HepG2 (cell line): ENCODE results near the gene BCLAF1. TPM values are rescaled to one million over a fixed set of nuclear protein-coding genes. Genes with fewer than 3 reads are reported as not detected.

ENCODE experiments used
- BCL6 ChIP-seq: IDR thresholded peaks from 2 replicates; pipeline ENCODE4 v1.6.1; 2016; ENCODE audit warnings: missing genetic modification reagents, missing compliant biosample characterization
- BHLHE40 ChIP-seq: IDR thresholded peaks from 2 replicates; pipeline ENCODE4 v1.6.1; 2011; ENCODE audit warnings: low read length, improper control_type of control experiment
- EHMT2 ChIP-seq: fragments of 200-600 bp; sonication (generic); IDR thresholded peaks from 2 replicates; pipeline ENCODE4 v1.7.0; 2017; ENCODE audit warnings: antibody characterized with exemption, low read depth, low read length, borderline replicate concordance
- GTF2F1 ChIP-seq: fragments of 150-350 bp; IDR thresholded peaks from 2 replicates; pipeline ENCODE4 v1.6.1; 2014; ENCODE audit warnings: low read length
- MIER3 ChIP-seq: IDR thresholded peaks from 2 replicates; pipeline ENCODE4 v1.6.1; 2016; ENCODE audit warnings: missing compliant biosample characterization, borderline replicate concordance
- NFE2 ChIP-seq: sonication (generic); formaldehyde crosslinking; IDR thresholded peaks from 2 replicates; pipeline ENCODE4 v1.4.0; 2020; ENCODE audit warnings: missing genetic modification reagents
- RFX5 ChIP-seq: IDR thresholded peaks from 2 replicates; pipeline ENCODE4 v1.6.1; 2011; ENCODE audit warnings: low read depth, low read length, improper control_type of control experiment
- SP1 ChIP-seq, 2 experiments: fragments of 450-650 bp in 1 of 2; sonication (generic) in 1 of 2; formaldehyde crosslinking in 1 of 2; IDR thresholded peaks; 2 replicates each; pipeline versions ENCODE4 v1.4.0 to v1.6.1; 2016 to 2020; ENCODE audit warnings: missing genetic modification reagents in 1 of 2
- SRSF9 ChIP-seq: fragments of 200-400 bp; formaldehyde crosslinking; IDR thresholded peaks from 2 replicates; pipeline ENCODE4 v1.6.1; 2018; ENCODE audit warnings: borderline replicate concordance, mild to moderate bottlenecking, low read depth, low read length; ENCODE audit not compliant: insufficient read depth, poor library complexity, severe bottlenecking
- TFDP1 ChIP-seq: IDR thresholded peaks from 2 replicates; pipeline ENCODE4 v1.6.1; 2016; ENCODE audit warnings: missing compliant biosample characterization, missing genetic modification reagents, borderline replicate concordance
- ZFX ChIP-seq: sonication (generic); formaldehyde crosslinking; IDR thresholded peaks from 2 replicates; pipeline ENCODE4 v1.4.0; 2020; ENCODE audit warnings: mild to moderate bottlenecking, low read depth, missing genetic modification reagents, moderate library complexity
- ZNF136 ChIP-seq: sonication (generic); formaldehyde crosslinking; IDR thresholded peaks from 2 replicates; pipeline ENCODE4 v1.8.1; 2022; ENCODE audit warnings: low read depth, mild to moderate bottlenecking, moderate library complexity, missing genetic modification reagents
- ZNF484 ChIP-seq: sonication (generic); formaldehyde crosslinking; IDR thresholded peaks from 2 replicates; pipeline ENCODE4 v1.5.1; 2020; ENCODE audit warnings: mild to moderate bottlenecking, low read depth, missing genetic modification reagents, borderline replicate concordance
- ZNF556 ChIP-seq: sonication (generic); formaldehyde crosslinking; IDR thresholded peaks from 2 replicates; pipeline ENCODE4 v1.4.0; 2020; ENCODE audit warnings: mild to moderate bottlenecking, missing genetic modification reagents, borderline replicate concordance
- ZNF605 ChIP-seq: sonication (generic); formaldehyde crosslinking; IDR thresholded peaks from 2 replicates; pipeline ENCODE4 v1.8.0; 2022; ENCODE audit warnings: mild to moderate bottlenecking, missing genetic modification reagents
- ZNF7 ChIP-seq: IDR thresholded peaks from 2 replicates; pipeline ENCODE4 v1.6.1; 2016; ENCODE audit warnings: missing biosample characterization, missing genetic modification reagents
- ZNF720 ChIP-seq: sonication (generic); formaldehyde crosslinking; IDR thresholded peaks from 2 replicates; pipeline ENCODE4 v1.4.0; 2020; ENCODE audit warnings: missing genetic modification reagents
- ZNF749 ChIP-seq: sonication (generic); formaldehyde crosslinking; IDR thresholded peaks from 2 replicates; pipeline ENCODE4 v1.8.0; 2022; ENCODE audit warnings: mild to moderate bottlenecking, missing genetic modification reagents, moderate library complexity, borderline replicate concordance
- ZSCAN12 ChIP-seq: sonication (generic); formaldehyde crosslinking; IDR thresholded peaks from 2 replicates; pipeline ENCODE4 v1.9.0; 2021; ENCODE audit warnings: mild to moderate bottlenecking, missing genetic modification reagents
- ZSCAN21 ChIP-seq: sonication (generic); formaldehyde crosslinking; IDR thresholded peaks from 2 replicates; pipeline ENCODE4 v1.8.0; 2022; ENCODE audit warnings: mild to moderate bottlenecking, missing genetic modification reagents, moderate library complexity, borderline replicate concordance
- polyA plus RNA-seq, 8 experiments: library from polyadenylated mRNA; depleted of rRNA in 3 of 8; stranded (reverse) in 7 of 8; unstranded in 1 of 8; fragments of >200 nt; fragmentation: Illumina TruSeq in 4 of 8; extraction: Trizol in 4 of 8; gene quantifications; 2 replicates each; pipeline versions ENCODE4 v1.2.1 to v1.2.3, GENCODE V29; 2011 to 2016; ENCODE audit warnings: low read depth in 4 of 8, missing spikeins in 1 of 8, mixed read lengths in 1 of 8; ENCODE audit not compliant: insufficient read depth in 1 of 8
- total RNA-seq, 5 experiments: library from RNA; depleted of rRNA; stranded (reverse); fragments of >200 nt; fragmentation: Illumina TruSeq; extraction: Trizol; gene quantifications; 2 replicates each; pipeline ENCODE4 v1.2.3, GENCODE V29; 2016; ENCODE audit warnings: low read depth in 1 of 5
- TF ChIP-seq, protein P1 (sequence below): sonication (generic); formaldehyde crosslinking; IDR thresholded peaks from 2 replicates; pipeline ENCODE4 v1.4.0; 2020; ENCODE audit warnings: missing genetic modification reagents
- TF ChIP-seq, protein P2 (sequence below): sonication (generic); formaldehyde crosslinking; IDR thresholded peaks from 2 replicates; pipeline ENCODE4 v1.5.0; 2020; ENCODE audit warnings: mild to moderate bottlenecking, missing genetic modification reagents

The BCLAF1 gene
- total and polyA plus RNA-seq, 2 of the 13 experiments (the other 11 are each of a cell fraction or from before 2014, with no cell fraction given): 55.3 to 292 TPM

DNA sequence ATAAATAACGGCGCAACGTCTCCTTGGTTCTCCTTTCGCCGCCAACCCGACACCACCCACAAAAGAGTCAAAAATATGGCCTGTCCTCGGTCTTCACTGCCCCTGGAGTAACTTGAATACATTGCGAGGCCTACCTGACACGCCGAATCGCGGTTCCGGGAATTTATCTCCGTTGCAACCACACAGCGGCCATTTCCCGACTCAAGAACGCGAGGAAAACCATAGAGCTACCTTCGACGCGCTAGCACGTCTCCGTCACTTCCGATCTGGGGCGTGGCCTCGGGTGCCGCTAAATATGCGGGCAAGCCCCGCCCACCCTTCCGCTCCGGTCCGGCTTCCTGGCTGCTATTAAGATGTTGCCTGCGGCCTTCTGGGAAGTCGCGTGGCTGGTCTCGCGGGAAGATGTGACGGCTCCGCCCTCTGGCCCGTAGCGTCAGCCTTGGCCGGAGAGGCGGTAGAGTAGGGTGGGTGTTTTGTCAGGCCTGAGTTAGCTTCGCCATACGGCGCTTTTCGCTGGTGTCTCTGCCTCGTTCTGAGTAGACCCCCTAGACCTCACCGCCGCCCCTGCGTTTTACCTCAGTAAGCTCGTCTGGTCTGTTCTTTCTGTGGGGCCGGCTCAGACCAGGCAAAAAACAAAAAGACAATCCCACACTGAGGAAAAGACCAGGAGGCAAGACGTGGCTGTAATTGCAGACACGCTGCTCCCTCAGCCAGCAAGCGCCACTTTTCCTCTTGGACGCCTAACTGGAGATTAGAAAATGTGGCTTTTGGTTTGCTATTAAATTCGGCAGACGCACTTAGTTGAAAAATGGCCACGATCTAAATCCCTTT lies at the start of gene BCLAF1 (continued):
- TF ChIP-seq, protein P1, sequence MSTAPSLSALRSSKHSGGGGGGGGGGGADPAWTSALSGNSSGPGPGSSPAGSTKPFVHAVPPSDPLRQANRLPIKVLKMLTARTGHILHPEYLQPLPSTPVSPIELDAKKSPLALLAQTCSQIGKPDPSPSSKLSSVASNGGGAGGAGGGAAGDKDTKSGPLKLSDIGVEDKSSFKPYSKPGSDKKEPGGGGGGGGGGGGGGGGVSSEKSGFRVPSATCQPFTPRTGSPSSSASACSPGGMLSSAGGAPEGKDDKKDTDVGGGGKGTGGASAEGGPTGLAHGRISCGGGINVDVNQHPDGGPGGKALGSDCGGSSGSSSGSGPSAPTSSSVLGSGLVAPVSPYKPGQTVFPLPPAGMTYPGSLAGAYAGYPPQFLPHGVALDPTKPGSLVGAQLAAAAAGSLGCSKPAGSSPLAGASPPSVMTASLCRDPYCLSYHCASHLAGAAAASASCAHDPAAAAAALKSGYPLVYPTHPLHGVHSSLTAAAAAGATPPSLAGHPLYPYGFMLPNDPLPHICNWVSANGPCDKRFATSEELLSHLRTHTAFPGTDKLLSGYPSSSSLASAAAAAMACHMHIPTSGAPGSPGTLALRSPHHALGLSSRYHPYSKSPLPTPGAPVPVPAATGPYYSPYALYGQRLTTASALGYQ: no peak; the same call in 1 of the 2 replicates
- TF ChIP-seq ZNF136 (CRISPR knock-in tag) (peak; percentile 84), ZNF7 (CRISPR knock-in tag) (no peak), ZSCAN21 (CRISPR knock-in tag) (peak; percentile 60; the same call in 1 of the 2 replicates), RFX5 (no peak; the same call in 1 of the 2 replicates), ZSCAN12 (CRISPR knock-in tag) (no peak; the same call in 1 of the 2 replicates), ZNF720 (0 out of 2 replicates have a peak, but pooled peaks have one; percentile 44), SRSF9 (no peak), ZNF484 (no peak; the same call in 1 of the 2 replicates), ZFX (CRISPR knock-in tag) (peak; percentile 98), NFE2 (CRISPR knock-in tag) (no peak; the same call in 1 of the 2 replicates), BHLHE40 (no peak; the same call in 1 of the 2 replicates), SP1 (IDR thresholded peaks at IDR 0.05) (peak; percentile 65; the same call in 1 of the 2 replicates), SP1 (CRISPR knock-in tag; IDR thresholded peaks at IDR 0.05) (peak; percentile 94), ZNF556 (CRISPR knock-in tag) (peak; percentile 87; the same call in 1 of the 2 replicates), BCL6 (CRISPR knock-in tag) (no peak; the same call in 1 of the 2 replicates), ZNF749 (CRISPR knock-in tag) (no peak), MIER3 (CRISPR knock-in tag) (peak; percentile 85; the same call in 1 of the 2 replicates), EHMT2 (no peak), GTF2F1 (peak; percentile 79), TFDP1 (peak; percentile 20; the same call in 1 of the 2 replicates), ZNF605 (CRISPR knock-in tag) (peak; percentile 99)
- TF ChIP-seq, protein P2, sequence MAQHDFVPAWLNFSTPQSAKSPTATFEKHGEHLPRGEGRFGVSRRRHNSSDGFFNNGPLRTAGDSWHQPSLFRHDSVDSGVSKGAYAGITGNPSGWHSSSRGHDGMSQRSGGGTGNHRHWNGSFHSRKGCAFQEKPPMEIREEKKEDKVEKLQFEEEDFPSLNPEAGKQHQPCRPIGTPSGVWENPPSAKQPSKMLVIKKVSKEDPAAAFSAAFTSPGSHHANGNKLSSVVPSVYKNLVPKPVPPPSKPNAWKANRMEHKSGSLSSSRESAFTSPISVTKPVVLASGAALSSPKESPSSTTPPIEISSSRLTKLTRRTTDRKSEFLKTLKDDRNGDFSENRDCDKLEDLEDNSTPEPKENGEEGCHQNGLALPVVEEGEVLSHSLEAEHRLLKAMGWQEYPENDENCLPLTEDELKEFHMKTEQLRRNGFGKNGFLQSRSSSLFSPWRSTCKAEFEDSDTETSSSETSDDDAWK (CRISPR knock-in tag): no peak
